LNCaP clone FGC (cell line): Measurements from ENCODE around the gene TEX22.

Source experiments
- DNase-seq: peaks from one replicate; pipeline ENCODE4 v3.0.0-alpha.2; 2011; ENCODE audit warnings: low read depth
- H3K4me3 ChIP-seq: 2 replicates; pipeline ENCODE4 v1.5.1; 2011; ENCODE audit warnings: mild to moderate bottlenecking, low read depth, low read length, control low read depth
- CTCF ChIP-seq: IDR thresholded peaks from 2 replicates; pipeline ENCODE4 v1.5.1; 2012; ENCODE audit warnings: mild to moderate bottlenecking; ENCODE audit not compliant: control insufficient read depth, insufficient read depth; ENCODE audit errors: extremely low read depth

Gene TEX22

GRCh38 chr14:105401699-105402098 is 3.4 kb downstream of the TEX22 start:
- DNase-seq = no peak
- H3K4me3 ChIP-seq = no peak overlapping the region
- no peak for TF ChIP-seq CTCF

GRCh38 chr14:105408592-105408991 is 10.3 kb downstream of the TEX22 start:
- no peak overlapping the region for H3K4me3 ChIP-seq
- no peak for DNase-seq
- no peak for TF ChIP-seq CTCF

- H3K4me3 ChIP-seq = no peak overlapping the region
- no peak for DNase-seq
- TF ChIP-seq CTCF = no peak
Measured at GRCh38 chr14:105409364-105409763, 11.0 kb downstream of the TEX22 start.

- no peak for TF ChIP-seq CTCF
- H3K4me3 ChIP-seq = peak overlapping the region; percentile 36; the same call in 1 of the 2 replicates
- no peak for DNase-seq
Measured at GRCh38 chr14:105410642-105411016, 12.3 kb downstream of the TEX22 start.

- no peak for DNase-seq
- peak overlapping the region; percentile 36 for H3K4me3 ChIP-seq
- no peak for TF ChIP-seq CTCF
Measured at GRCh38 chr14:105411017-105411941, 12.9 kb downstream of the TEX22 start.

GRCh38 chr14:105411985-105412770 is 13.8 kb downstream of the TEX22 start:
- no peak overlapping the region for H3K4me3 ChIP-seq
- no peak for TF ChIP-seq CTCF
- no peak for DNase-seq
